Caco-2 (cell line): ENCODE measurements around the gene ETNPPL. TPM values are rescaled to one million over a fixed set of nuclear protein-coding genes. Genes with fewer than 3 reads are reported as not detected.

Experiments used
- BruUV-seq: library from RNA; stranded (reverse); fragments of 400-500 nt; replicated peaks from 2 replicates; lab custom pipeline; 2021; lab: Mats Ljungman, UMichigan
- CTCF ChIA-PET: fragments of 300-600 bp; sonication (Branson Sonifier 250); formaldehyde crosslinking; loops from one replicate; lab custom pipeline; 2022; ENCODE audit warnings: antibody characterized with exemption; lab: Charles Lee
- POLR2A ChIA-PET: fragments of 300-600 bp; sonication (Branson Sonifier 250); formaldehyde crosslinking; loops from one replicate; lab custom pipeline; 2022; ENCODE audit warnings: antibody characterized with exemption; lab: Charles Lee
- DNase-seq, 2 experiments: peaks; one replicate each; pipeline versions ENCODE4 v3.0.0 to v3.0.0-alpha.2; 2020 to 2022
- H3K27me3 ChIP-seq: replicated peaks from 2 replicates; pipeline ENCODE4 v1.6.0; 2011; ENCODE audit warnings: low read length; ENCODE audit not compliant: control insufficient read depth, insufficient read depth
- H3K36me3 ChIP-seq: 2 replicates; pipeline ENCODE4 v1.5.1; 2011; ENCODE audit warnings: low read length; ENCODE audit not compliant: control insufficient read depth, insufficient read depth
- H3K4me1 ChIP-seq: fragments of 250-450 bp; sonication (Bioruptor Pico); 2 replicates; pipeline ENCODE4 v1.5.1; 2020; ENCODE audit warnings: mild to moderate bottlenecking
- H3K4me3 ChIP-seq: 2 replicates; pipeline ENCODE4 v1.5.1; 2011; ENCODE audit warnings: low read depth, mild to moderate bottlenecking, control low read depth, low read length
- H3K9me3 ChIP-seq: fragments of 250-450 bp; sonication (Bioruptor Pico); 2 replicates; pipeline ENCODE4 v1.5.1; 2020; ENCODE audit warnings: mild to moderate bottlenecking, moderate library complexity
- H3K27ac Mint-ChIP-seq: one replicate; pipeline ENCODE4 v1.8.0; 2022; ENCODE audit warnings: mixed read lengths; ENCODE audit not compliant: unreplicated experiment
- H3K27me3 Mint-ChIP-seq: one replicate; pipeline ENCODE4 v1.8.0; 2022; ENCODE audit warnings: mixed read lengths; ENCODE audit not compliant: insufficient read depth, unreplicated experiment
- H3K36me3 Mint-ChIP-seq: one replicate; pipeline ENCODE4 v1.8.0; 2022; ENCODE audit warnings: mild to moderate bottlenecking, mixed read lengths; ENCODE audit not compliant: insufficient read depth, unreplicated experiment
- H3K4me1 Mint-ChIP-seq: one replicate; pipeline ENCODE4 v1.8.0; 2022; ENCODE audit warnings: low read depth, mixed read lengths; ENCODE audit not compliant: unreplicated experiment
- H3K4me3 Mint-ChIP-seq: one replicate; pipeline ENCODE4 v1.8.0; 2022; ENCODE audit warnings: mild to moderate bottlenecking, moderate library complexity, mixed read lengths; ENCODE audit not compliant: unreplicated experiment
- H3K9me3 Mint-ChIP-seq: one replicate; pipeline ENCODE4 v1.8.0; 2022; ENCODE audit warnings: mixed read lengths; ENCODE audit not compliant: unreplicated experiment
- intact Hi-C: fragments of 100-400 bp; cut with micrococcal nuclease; formaldehyde crosslinking; loops from one replicate; pipeline ENCODE4 v1.10.0; 2022; ENCODE audit not compliant: unreplicated experiment
- total RNA-seq: library from RNA; stranded (reverse); gene quantifications from 2 replicates; pipeline ENCODE4 v1.2.3, GENCODE V29; 2022
- TF ChIP-seq, protein P1 (sequence below), 2 experiments: fragments of 200-600 bp in 1 of 2; IDR thresholded peaks; 1 replicate in 1 of 2; 2 replicates in 1 of 2; pipeline versions ENCODE4 v1.5.1 to v1.8.0; 2011 to 2022; ENCODE audit warnings: antibody characterized with exemption in 1 of 2, control low read depth in 1 of 2, inconsistent platforms in 1 of 2, low read depth in 1 of 2, low read length in 1 of 2, mild to moderate bottlenecking in 1 of 2, moderate library complexity in 1 of 2; ENCODE audit not compliant: insufficient read depth in 1 of 2, severe bottlenecking in 1 of 2, unreplicated experiment in 1 of 2

Gene ETNPPL
- total RNA-seq, 1 experiment from 2014 or later = not detected

DNA sequence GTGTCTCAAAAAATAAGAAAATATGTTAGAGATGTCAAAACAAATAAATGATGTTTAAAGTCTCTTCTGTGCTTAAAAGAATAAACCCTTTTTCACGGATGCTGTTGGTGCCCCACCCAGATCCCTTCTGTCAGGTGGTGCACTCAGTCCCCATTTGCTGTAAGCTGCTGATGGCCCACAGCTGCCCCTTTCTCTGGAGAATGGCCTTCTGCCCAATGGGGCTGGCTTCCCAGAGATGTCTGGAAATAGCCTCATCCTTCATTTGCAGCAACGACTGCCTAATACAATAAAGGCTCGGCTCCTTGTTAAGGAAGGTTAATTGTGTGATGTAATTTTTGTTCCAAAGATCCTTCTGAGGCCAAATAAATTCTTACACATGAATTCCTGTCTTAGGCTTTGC lies 31.8 kb downstream of the ETNPPL start:
- BruUV-seq = no TSS peak
- no peak overlapping the region for H3K4me3 Mint-ChIP-seq
- no peaks in the 10 kb centered on the region for H3K36me3 ChIP-seq
- TF ChIP-seq, protein P1, sequence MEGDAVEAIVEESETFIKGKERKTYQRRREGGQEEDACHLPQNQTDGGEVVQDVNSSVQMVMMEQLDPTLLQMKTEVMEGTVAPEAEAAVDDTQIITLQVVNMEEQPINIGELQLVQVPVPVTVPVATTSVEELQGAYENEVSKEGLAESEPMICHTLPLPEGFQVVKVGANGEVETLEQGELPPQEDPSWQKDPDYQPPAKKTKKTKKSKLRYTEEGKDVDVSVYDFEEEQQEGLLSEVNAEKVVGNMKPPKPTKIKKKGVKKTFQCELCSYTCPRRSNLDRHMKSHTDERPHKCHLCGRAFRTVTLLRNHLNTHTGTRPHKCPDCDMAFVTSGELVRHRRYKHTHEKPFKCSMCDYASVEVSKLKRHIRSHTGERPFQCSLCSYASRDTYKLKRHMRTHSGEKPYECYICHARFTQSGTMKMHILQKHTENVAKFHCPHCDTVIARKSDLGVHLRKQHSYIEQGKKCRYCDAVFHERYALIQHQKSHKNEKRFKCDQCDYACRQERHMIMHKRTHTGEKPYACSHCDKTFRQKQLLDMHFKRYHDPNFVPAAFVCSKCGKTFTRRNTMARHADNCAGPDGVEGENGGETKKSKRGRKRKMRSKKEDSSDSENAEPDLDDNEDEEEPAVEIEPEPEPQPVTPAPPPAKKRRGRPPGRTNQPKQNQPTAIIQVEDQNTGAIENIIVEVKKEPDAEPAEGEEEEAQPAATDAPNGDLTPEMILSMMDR (IDR thresholded peaks at IDR 0.05; ENCODE audit: insufficient read depth in 1 of 2, low read depth in 1 of 2, low read length in 1 of 2, severe bottlenecking in 1 of 2, unreplicated experiment in 1 of 2) = no peak
- H3K27ac Mint-ChIP-seq = no peak overlapping the region
- CTCF ChIA-PET = no interaction called here
- no peaks in the 10 kb centered on the region for H3K9me3 Mint-ChIP-seq
- POLR2A ChIA-PET = no interaction called here
- no peak overlapping the region for H3K4me3 ChIP-seq
- H3K4me1 ChIP-seq = no peaks in the 10 kb centered on the region
- H3K27me3 Mint-ChIP-seq = no peaks in the 10 kb centered on the region
- 0 out of 2 replicates have a peak, but pooled peaks cover 6% of the 10 kb centered on the region for H3K9me3 ChIP-seq
- intact Hi-C loops = no loop called here
- no peaks in the 10 kb centered on the region for H3K4me1 Mint-ChIP-seq
- no peaks in the 10 kb centered on the region for H3K36me3 Mint-ChIP-seq
- H3K27me3 ChIP-seq = no peaks in the 10 kb centered on the region
- DNase-seq = no peak

DNA sequence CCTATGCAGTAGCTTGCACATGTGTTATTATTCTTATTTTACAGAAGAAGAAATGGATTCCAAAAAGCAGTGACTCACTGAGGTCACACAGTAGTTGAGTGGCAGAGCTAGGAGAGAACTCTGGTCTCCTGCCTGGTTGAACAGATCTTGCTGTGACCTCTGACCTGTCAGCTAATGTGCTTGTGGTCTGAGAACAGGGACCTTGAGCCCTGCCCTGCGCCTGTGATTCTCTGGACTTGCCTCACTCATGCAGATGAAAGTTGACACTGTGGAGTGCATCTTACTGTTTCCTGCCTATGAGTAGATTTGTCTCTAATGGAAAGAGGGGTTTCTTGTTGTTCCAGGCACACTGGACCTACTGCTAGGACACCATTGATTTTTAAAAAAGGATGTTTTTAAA lies 32.3 kb downstream of the ETNPPL start:
- POLR2A ChIA-PET = no interaction called here
- no TSS peak for BruUV-seq
- H3K36me3 Mint-ChIP-seq = no peaks in the 10 kb centered on the region

DNA sequence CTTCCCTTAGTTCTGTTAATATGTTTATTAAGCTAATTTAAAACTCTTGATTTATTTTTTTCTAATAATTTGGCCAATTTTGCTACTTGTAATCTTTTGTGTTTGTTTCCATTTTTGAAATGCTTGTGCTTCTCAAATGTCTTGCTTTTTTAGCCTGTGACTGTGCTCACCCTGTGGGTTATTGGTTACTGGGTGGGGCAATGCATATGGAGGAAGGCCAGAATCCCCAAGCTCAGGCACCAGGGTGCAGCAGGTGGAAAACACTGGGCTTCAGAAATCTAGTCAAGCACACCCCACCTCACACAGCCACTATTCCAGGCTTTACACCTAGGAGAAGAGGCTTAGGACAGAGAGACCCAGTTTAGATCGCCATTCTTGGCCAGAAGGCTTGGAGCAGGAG lies 33.1 kb downstream of the ETNPPL start:
- no peak overlapping the region for H3K27ac Mint-ChIP-seq
- H3K36me3 ChIP-seq = no peaks in the 10 kb centered on the region
- no TSS peak for BruUV-seq
- no peaks in the 10 kb centered on the region for H3K27me3 ChIP-seq
- H3K4me3 Mint-ChIP-seq = no peak overlapping the region
- no peak overlapping the region for H3K4me3 ChIP-seq
- DNase-seq = no peak
- H3K9me3 Mint-ChIP-seq = no peaks in the 10 kb centered on the region
- no peaks in the 10 kb centered on the region for H3K4me1 Mint-ChIP-seq
- H3K27me3 Mint-ChIP-seq = no peaks in the 10 kb centered on the region
- ChIA-PET POLR2A (interaction anchor here (0.7 kb wide), 1 partner anchor 23 kb away, joined by 5 read pairs; no protein-coding TSS in a partner anchor), CTCF (no interaction called here)
- intact Hi-C loops = no loop called here
- H3K9me3 ChIP-seq = peaks cover 14% of the 10 kb centered on the region
- H3K4me1 ChIP-seq = no peaks in the 10 kb centered on the region
- TF ChIP-seq, protein P1 (IDR thresholded peaks at IDR 0.05; ENCODE audit: insufficient read depth in 1 of 2, low read depth in 1 of 2, low read length in 1 of 2, severe bottlenecking in 1 of 2, unreplicated experiment in 1 of 2) = no peak
- no peaks in the 10 kb centered on the region for H3K36me3 Mint-ChIP-seq

More for the DNA sequence above, 32.3 kb downstream of the ETNPPL start:
- H3K27ac Mint-ChIP-seq = no peak overlapping the region
- H3K9me3 Mint-ChIP-seq = no peaks in the 10 kb centered on the region
- TF ChIP-seq, protein P1 (IDR thresholded peaks at IDR 0.05; ENCODE audit: insufficient read depth in 1 of 2, low read depth in 1 of 2, low read length in 1 of 2, severe bottlenecking in 1 of 2, unreplicated experiment in 1 of 2) = no peak
- H3K4me3 Mint-ChIP-seq = no peak overlapping the region
- no peaks in the 10 kb centered on the region for H3K4me1 Mint-ChIP-seq
- Histone ChIP-seq H3K4me3 (no peak overlapping the region), H3K27me3 (no peaks in the 10 kb centered on the region), H3K9me3 (peaks cover 6% of the 10 kb centered on the region; the same call in 1 of the 2 replicates), H3K36me3 (no peaks in the 10 kb centered on the region), H3K4me1 (no peaks in the 10 kb centered on the region)
- intact Hi-C loops = no loop called here
- CTCF ChIA-PET = no interaction called here
- DNase-seq = no peak
- no peaks in the 10 kb centered on the region for H3K27me3 Mint-ChIP-seq
